ENCODE data around the gene CNTNAP2. TPM values are rescaled to one million over a fixed set of nuclear protein-coding genes. Genes with fewer than 3 reads are reported as not detected.

CNTNAP2 gene
- total and polyA plus RNA-seq, 2 of the 4 experiments (the other 2 are of a cell fraction), result not detected

- no peak overlapping the region for H3K23ac ChIP-seq (ENCODE audit: low read depth, low read length)
- H3K4me1 ChIP-seq (ENCODE audit: control insufficient read depth, insufficient read depth, low read length), result no peaks in the 10 kb centered on the region
- H3K9me1 ChIP-seq (ENCODE audit: insufficient read depth, low read length), result no peaks in the 10 kb centered on the region
- H2AK5ac ChIP-seq (ENCODE audit: low read depth, low read length), result no peak overlapping the region
- H2BK20ac ChIP-seq (ENCODE audit: low read depth, low read length), result no peak overlapping the region
- H4K91ac ChIP-seq (ENCODE audit: insufficient read depth, low read depth, low read length), result no peak overlapping the region
- no peak overlapping the region for H3K27ac ChIP-seq (ENCODE audit: insufficient read depth, low read length)
- no peaks in the 10 kb centered on the region for H3K27me3 ChIP-seq (ENCODE audit: control insufficient read depth, insufficient read depth, low read length)
- H3K79me1 ChIP-seq (ENCODE audit: low read depth in 1 of 2, low read length in 2 of 2), result no peaks in the 10 kb centered on the region
- H3K18ac ChIP-seq (ENCODE audit: low read depth, low read length), result no peak overlapping the region
- H4K5ac ChIP-seq (ENCODE audit: low read depth, low read length), result no peak overlapping the region
- no TSS peak for BruUV-seq (replicated peaks)
- H3K36me3 ChIP-seq (ENCODE audit: control insufficient read depth, insufficient read depth, low read length), result no peaks in the 10 kb centered on the region
- dilution Hi-C loops (cut with HindIII; ENCODE audit: low sequenced_read_pairs, unreplicated experiment) (no loop called here), intact Hi-C loops (cut with micrococcal nuclease) (no loop called here), in situ Hi-C loops (cut with MboI; ENCODE audit: low sequenced_read_pairs) (no loop called here)
- H3K9ac ChIP-seq (ENCODE audit: low read depth, low read length), result no peak overlapping the region
- H3K4me3 ChIP-seq (ENCODE audit: insufficient read depth, low read depth, low read length), result no peak overlapping the region
- H2BK15ac ChIP-seq (ENCODE audit: low read depth, low read length), result no peak overlapping the region
- H3K14ac ChIP-seq (replicated peaks; ENCODE audit: low read depth, low read length), result no peak overlapping the region
- H4K20me1 ChIP-seq (ENCODE audit: insufficient read depth, low read length), result no peaks in the 10 kb centered on the region
- peaks cover 6% of the 10 kb centered on the region; the same call in 1 of the 2 replicates for H3K9me3 ChIP-seq (ENCODE audit: control insufficient read depth, insufficient read depth, low read length)
- no peak overlapping the region for H2AFZ ChIP-seq (replicated peaks; ENCODE audit: low read length, poor library complexity)
- CTCF ChIA-PET, result interaction anchor here (0.5 to 0.6 kb wide), 2 partner anchors 432 to 1382 kb away, joined by 3 read pairs; no protein-coding TSS in a partner anchor
- H3K56ac ChIP-seq (ENCODE audit: extremely low read depth, insufficient read depth, low read length), result no peak overlapping the region
- H3K4ac ChIP-seq (ENCODE audit: low read depth, low read length), result no peak overlapping the region
- no CpG with 5 or more reads among the region's 4 CpGs for WGBS, 2 experiments (ENCODE audit: extremely low coverage in 2 of 2, insufficient read length in 1 of 2)
- H2AK9ac ChIP-seq (replicated peaks; ENCODE audit: low read depth, low read length, poor library complexity), result no peak overlapping the region
- H4K8ac ChIP-seq (ENCODE audit: low read depth in 2 of 2, low read length in 2 of 2), result no peak overlapping the region
- POLR2A ChIA-PET (ENCODE audit: unreplicated experiment), result no interaction called here
- H3K4me2 ChIP-seq (ENCODE audit: low read depth, low read length), result no peak overlapping the region
- no peak overlapping the region for H2BK120ac ChIP-seq (ENCODE audit: low read depth, low read length)
- DNase-seq (no peak), ATAC-seq (ENCODE audit: low read depth) (no peak)
- TF ChIP-seq MAFK (IDR thresholded peaks at IDR 0.05; ENCODE audit: low read depth, low read length) (no peak), RFX5 (IDR thresholded peaks at IDR 0.05; ENCODE audit: low read depth, low read length) (no peak), MAZ (IDR thresholded peaks at IDR 0.05; ENCODE audit: borderline replicate concordance, low read depth, low read length) (no peak), CHD1 (IDR thresholded peaks at IDR 0.05; ENCODE audit: low read depth, low read length) (no peak), ELK1 (IDR thresholded peaks at IDR 0.05; ENCODE audit: borderline replicate concordance, low read depth, low read length) (no peak), SMC3 (IDR thresholded peaks at IDR 0.05; ENCODE audit: low read depth, low read length) (no peak), NFE2L2 (IDR thresholded peaks at IDR 0.05; ENCODE audit: low read depth, low read length) (no peak), RAD21 (IDR thresholded peaks at IDR 0.05; ENCODE audit: low read length) (no peak), USF2 (IDR thresholded peaks at IDR 0.05; ENCODE audit: low read depth, low read length) (no peak), RCOR1 (IDR thresholded peaks at IDR 0.05; ENCODE audit: insufficient replicate concordance, low read length) (no peak), POLR2A (IDR thresholded peaks at IDR 0.05; ENCODE audit: low read depth, low read length) (no peak), CEBPB (IDR thresholded peaks at IDR 0.05; ENCODE audit: low read depth, low read length) (no peak), FOS (IDR thresholded peaks at IDR 0.05; ENCODE audit: low read depth, low read length) (no peak), MXI1 (IDR thresholded peaks at IDR 0.05; ENCODE audit: borderline replicate concordance, low read depth, low read length) (no peak), BHLHE40 (IDR thresholded peaks at IDR 0.05; ENCODE audit: low read depth, low read length) (no peak), CTCF (conservative IDR thresholded peaks at IDR 0.05; ENCODE audit: low read depth, low read length) (no peak)
- H2BK5ac ChIP-seq (ENCODE audit: low read depth, low read length, poor library complexity, severe bottlenecking), result no peak overlapping the region
These were observed 1941.5 kb downstream of the CNTNAP2 start for GRCh38 chr7:148058092-148058491.
